CD14-positive monocyte (primary cell): Measurements from ENCODE around the gene THRB. TPM values are rescaled to one million over a fixed set of nuclear protein-coding genes. Genes with fewer than 3 reads are reported as not detected.

Experiments used
- DNase-seq, 3 donors: peaks; one replicate each; pipeline ENCODE4 v3.0.0-alpha.2; 2011 to 2022
- H2AFZ ChIP-seq: 2 replicates; pipeline ENCODE4 v1.6.0; 2012; ENCODE audit warnings: mild to moderate bottlenecking, low read depth, low read length, inconsistent platforms; ENCODE audit not compliant: insufficient read depth, poor library complexity, severe bottlenecking
- H3K27ac ChIP-seq, 2 donors: 1 replicate in 1 of 2; 2 replicates in 1 of 2; pipeline ENCODE4 v1.5.1; 2012 to 2013; ENCODE audit warnings: low read length in 2 of 2, control low read depth in 1 of 2, inconsistent platforms in 1 of 2, low read depth in 1 of 2, mild to moderate bottlenecking in 1 of 2
- H3K27me3 ChIP-seq, 2 donors: one replicate each; pipeline versions ENCODE4 v1.6.0 to v1.6.1; 2011 to 2013; ENCODE audit warnings: low read length in 2 of 2; ENCODE audit not compliant: control insufficient read depth in 2 of 2, insufficient read depth in 2 of 2
- H3K36me3 ChIP-seq, 2 donors: replicated peaks in 1 of 2; 1 replicate in 1 of 2; 2 replicates in 1 of 2; pipeline versions ENCODE4 v1.5.1 to v1.6.1; 2012 to 2013; ENCODE audit warnings: low read length in 2 of 2, control low read depth in 1 of 2, inconsistent platforms in 1 of 2, mild to moderate bottlenecking in 1 of 2; ENCODE audit not compliant: insufficient read depth in 2 of 2, control insufficient read depth in 1 of 2
- H3K4me1 ChIP-seq, 2 donors: 1 replicate in 1 of 2; 2 replicates in 1 of 2; pipeline versions ENCODE4 v1.5.1 to v1.6.1; 2012 to 2013; ENCODE audit warnings: low read length in 2 of 2, control low read depth in 1 of 2, inconsistent platforms in 1 of 2, mild to moderate bottlenecking in 1 of 2, moderate library complexity in 1 of 2; ENCODE audit not compliant: insufficient read depth in 2 of 2, control insufficient read depth in 1 of 2
- H3K4me2 ChIP-seq: replicated peaks from 2 replicates; pipeline ENCODE3; 2012; ENCODE audit warnings: low read length, moderate library complexity, mild to moderate bottlenecking; ENCODE audit not compliant: poor library complexity, severe bottlenecking; ENCODE audit errors: extremely low read depth
- H3K4me3 ChIP-seq, 3 experiments: fragments of 200-600 bp in 1 of 3; sonication (generic) in 1 of 3; replicated peaks in 1 of 3; 1 replicate in 2 of 3; 2 replicates in 1 of 3; pipeline ENCODE4 v1.5.1; 2011 to 2013; ENCODE audit warnings: low read length in 3 of 3, mild to moderate bottlenecking in 3 of 3, control low read depth in 2 of 3, low read depth in 2 of 3, inconsistent platforms in 1 of 3, moderate library complexity in 1 of 3
- H3K79me2 ChIP-seq: 2 replicates; pipeline ENCODE4 v1.6.0; 2012; ENCODE audit warnings: mild to moderate bottlenecking, control low read depth, inconsistent platforms, low read length, moderate library complexity; ENCODE audit not compliant: insufficient read depth
- H3K9ac ChIP-seq: 2 replicates; pipeline ENCODE4 v1.6.0; 2017; ENCODE audit warnings: low read length, mild to moderate bottlenecking; ENCODE audit not compliant: insufficient read depth, poor library complexity, severe bottlenecking
- H3K9me3 ChIP-seq, 2 donors: replicated peaks in 1 of 2; 1 replicate in 1 of 2; 2 replicates in 1 of 2; pipeline versions ENCODE4 v1.5.1 to v1.6.1; 2012 to 2013; ENCODE audit warnings: low read length in 2 of 2, control low read depth in 1 of 2; ENCODE audit not compliant: control insufficient read depth in 1 of 2, insufficient read depth in 1 of 2
- H4K20me1 ChIP-seq: 2 replicates; pipeline ENCODE4 v1.6.0; 2012; ENCODE audit warnings: mild to moderate bottlenecking, low read length, control low read depth, moderate library complexity; ENCODE audit not compliant: insufficient read depth
- H3K27ac Mint-ChIP-seq, 7 donors: one replicate each; pipeline ENCODE4 v1.8.0; 2020; ENCODE audit warnings: mild to moderate bottlenecking in 7 of 7, mixed read lengths in 7 of 7, moderate library complexity in 6 of 7, inconsistent platforms in 2 of 7
- H3K27me3 Mint-ChIP-seq, 3 donors: one replicate each; pipeline ENCODE4 v1.8.0; 2021 to 2022; ENCODE audit warnings: low read depth in 3 of 3, mild to moderate bottlenecking in 3 of 3, mixed read lengths in 3 of 3, moderate library complexity in 3 of 3, inconsistent platforms in 1 of 3
- H3K36me3 Mint-ChIP-seq, 2 donors: one replicate each; pipeline ENCODE4 v1.8.0; 2020; ENCODE audit warnings: mixed read lengths in 2 of 2, inconsistent platforms in 1 of 2, mild to moderate bottlenecking in 1 of 2
- H3K4me1 Mint-ChIP-seq: one replicate; pipeline ENCODE4 v1.8.0; 2020; ENCODE audit warnings: mild to moderate bottlenecking, mixed read lengths
- H3K4me3 Mint-ChIP-seq, 2 donors: one replicate each; pipeline ENCODE4 v1.8.0; 2020; ENCODE audit warnings: mild to moderate bottlenecking in 2 of 2, mixed read lengths in 2 of 2, moderate library complexity in 1 of 2
- H3K9me3 Mint-ChIP-seq, 7 donors: one replicate each; pipeline ENCODE4 v1.8.0; 2020 to 2022; ENCODE audit warnings: mixed read lengths in 7 of 7, mild to moderate bottlenecking in 6 of 7, moderate library complexity in 6 of 7, inconsistent platforms in 2 of 7
- CTCF ChIP-seq: fragments of 200-600 bp; IDR thresholded peaks from one replicate; pipeline ENCODE4 v1.8.0; 2022; ENCODE audit warnings: antibody characterized with exemption, mild to moderate bottlenecking
- WGBS: methylation state at CpG from one replicate; pipeline ENCODE4 v1.1.5; 2013; ENCODE audit warnings: missing lambda C conversion rate; ENCODE audit not compliant: insufficient coverage; 5-methylcytosine and 5-hydroxymethylcytosine counted together
- intact Hi-C, 2 donors: fragments of 100-400 bp; cut with micrococcal nuclease; formaldehyde crosslinking; loops; one replicate each; pipeline versions ENCODE4 v1.15.0 to v1.15.1; 2023
- polyA plus RNA-seq, 3 donors: library from polyadenylated mRNA; depleted of rRNA in 1 of 3; unstranded in 2 of 3; stranded (reverse) in 1 of 3; fragments of 300-500 nt in 2 of 3; fragments of >200 nt in 1 of 3; fragmentation: Illumina TruSeq in 2 of 3; gene quantifications; 1 replicate in 2 of 3; 2 replicates in 1 of 3; pipeline ENCODE4 v1.2.3, GENCODE V29; 2012 to 2021

THRB gene
- polyA plus RNA-seq, 3 donors = 0.05 TPM; not detected in 2

GRCh38 chr3:24472358-24472757 lies 22.3 kb downstream of the THRB start:
- no peak overlapping the region for H3K4me2 ChIP-seq

GRCh38 chr3:24471486-24471885 lies 23.2 kb downstream of the THRB start:
- Mint-ChIP-seq H3K4me3 (no peak overlapping the region), H3K9me3 (peaks cover 0 to 3% (median 0%) of the 10 kb centered on the region in 7 donors), H3K36me3 (no peaks in the 10 kb centered on the region), H3K27ac (no peak overlapping the region), H3K4me1 (no peaks in the 10 kb centered on the region), H3K27me3 (no peaks in the 10 kb centered on the region)
- DNase-seq = no peak
- no peaks in the 10 kb centered on the region for H3K27me3 ChIP-seq
- H3K9me3 ChIP-seq = no peaks in the 10 kb centered on the region
- no peak overlapping the region for H3K4me2 ChIP-seq
- H3K4me1 ChIP-seq = no peaks in the 10 kb centered on the region
- intact Hi-C loops = no loop called here
- no peaks in the 10 kb centered on the region for H3K36me3 ChIP-seq
- WGBS = no CpG with 5 or more reads among the region's 1 CpG
- TF ChIP-seq CTCF = no peak
- no peak overlapping the region for H3K27ac ChIP-seq
- H3K79me2 ChIP-seq = no peaks in the 10 kb centered on the region
- no peak overlapping the region for H3K9ac ChIP-seq
- H2AFZ ChIP-seq = no peak overlapping the region
- H4K20me1 ChIP-seq = no peaks in the 10 kb centered on the region
- H3K4me3 ChIP-seq = no peak overlapping the region

More at GRCh38 chr3:24472358-24472757, 22.3 kb downstream of the THRB start:
- H3K9me3 Mint-ChIP-seq = peaks cover 0 to 3% (median 0%) of the 10 kb centered on the region in 7 donors
- Histone ChIP-seq H3K4me3 (no peak overlapping the region), H3K9me3 (no peaks in the 10 kb centered on the region), H3K36me3 (no peaks in the 10 kb centered on the region), H2AFZ (no peak overlapping the region), H3K27me3 (no peaks in the 10 kb centered on the region), H4K20me1 (no peaks in the 10 kb centered on the region), H3K4me1 (no peaks in the 10 kb centered on the region), H3K9ac (no peak overlapping the region), H3K27ac (no peak overlapping the region), H3K79me2 (no peaks in the 10 kb centered on the region)
- no peaks in the 10 kb centered on the region for H3K36me3 Mint-ChIP-seq
- no CpG with 5 or more reads among the region's 1 CpG for WGBS
- DNase-seq = no peak
- H3K4me1 Mint-ChIP-seq = no peaks in the 10 kb centered on the region
- H3K4me3 Mint-ChIP-seq = no peak overlapping the region
- no peak overlapping the region for H3K27ac Mint-ChIP-seq
- H3K27me3 Mint-ChIP-seq = no peaks in the 10 kb centered on the region
- intact Hi-C loops = no loop called here
- TF ChIP-seq CTCF = no peak
